ENCODE data around the gene ATP13A2. TPM values are rescaled to one million over a fixed set of nuclear protein-coding genes. Genes with fewer than 3 reads are reported as not detected.
A peak's percentile ranks its signal among the peaks of the same experiment; 100 is the strongest.

ATP13A2 gene
- total RNA-seq, 4 donors from 2014 or later = 42.7 to 62.0 (median 47.3) TPM

DNA sequence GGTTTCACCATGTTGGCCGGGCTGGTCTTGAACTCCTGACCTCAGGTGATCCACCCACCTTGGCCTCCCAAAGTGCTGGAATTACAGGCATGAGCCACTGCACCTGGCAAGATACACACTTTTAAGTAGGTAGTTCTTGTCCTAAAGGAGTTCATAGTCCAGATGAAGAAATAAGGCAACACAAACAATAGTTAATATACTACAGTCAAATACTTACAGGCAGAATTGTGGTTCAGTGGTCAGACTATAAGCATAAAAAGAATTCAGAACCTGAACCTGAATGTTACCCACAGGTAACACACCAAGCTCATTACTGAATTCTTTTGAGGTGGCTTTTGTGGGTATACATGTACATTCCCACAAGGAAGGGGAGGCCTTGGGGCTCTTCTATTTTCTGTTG is 40.3 kb upstream of the ATP13A2 start:
- H3K27me3 ChIP-seq = no peaks in the 10 kb centered on the region
- H3K4me3 ChIP-seq = no peak overlapping the region
- 78% methylated on average over 1 of the region's 1 CpG for WGBS
- no peak for DNase-seq (ENCODE audit: low spot score in 2 of 2)
- no peak overlapping the region for H3K27ac ChIP-seq
- peaks cover 16% of the 10 kb centered on the region for H3K36me3 ChIP-seq
- no peaks in the 10 kb centered on the region for H3K9me3 ChIP-seq
- TF ChIP-seq EP300 (IDR thresholded peaks at IDR 0.05) (no peak), POLR2AphosphoS5 (IDR thresholded peaks at IDR 0.05) (no peak)
- TF ChIP-seq, protein P1, sequence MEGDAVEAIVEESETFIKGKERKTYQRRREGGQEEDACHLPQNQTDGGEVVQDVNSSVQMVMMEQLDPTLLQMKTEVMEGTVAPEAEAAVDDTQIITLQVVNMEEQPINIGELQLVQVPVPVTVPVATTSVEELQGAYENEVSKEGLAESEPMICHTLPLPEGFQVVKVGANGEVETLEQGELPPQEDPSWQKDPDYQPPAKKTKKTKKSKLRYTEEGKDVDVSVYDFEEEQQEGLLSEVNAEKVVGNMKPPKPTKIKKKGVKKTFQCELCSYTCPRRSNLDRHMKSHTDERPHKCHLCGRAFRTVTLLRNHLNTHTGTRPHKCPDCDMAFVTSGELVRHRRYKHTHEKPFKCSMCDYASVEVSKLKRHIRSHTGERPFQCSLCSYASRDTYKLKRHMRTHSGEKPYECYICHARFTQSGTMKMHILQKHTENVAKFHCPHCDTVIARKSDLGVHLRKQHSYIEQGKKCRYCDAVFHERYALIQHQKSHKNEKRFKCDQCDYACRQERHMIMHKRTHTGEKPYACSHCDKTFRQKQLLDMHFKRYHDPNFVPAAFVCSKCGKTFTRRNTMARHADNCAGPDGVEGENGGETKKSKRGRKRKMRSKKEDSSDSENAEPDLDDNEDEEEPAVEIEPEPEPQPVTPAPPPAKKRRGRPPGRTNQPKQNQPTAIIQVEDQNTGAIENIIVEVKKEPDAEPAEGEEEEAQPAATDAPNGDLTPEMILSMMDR (IDR thresholded peaks at IDR 0.05) = no peak
- peaks cover 24% of the 10 kb centered on the region for H3K4me1 ChIP-seq

DNA sequence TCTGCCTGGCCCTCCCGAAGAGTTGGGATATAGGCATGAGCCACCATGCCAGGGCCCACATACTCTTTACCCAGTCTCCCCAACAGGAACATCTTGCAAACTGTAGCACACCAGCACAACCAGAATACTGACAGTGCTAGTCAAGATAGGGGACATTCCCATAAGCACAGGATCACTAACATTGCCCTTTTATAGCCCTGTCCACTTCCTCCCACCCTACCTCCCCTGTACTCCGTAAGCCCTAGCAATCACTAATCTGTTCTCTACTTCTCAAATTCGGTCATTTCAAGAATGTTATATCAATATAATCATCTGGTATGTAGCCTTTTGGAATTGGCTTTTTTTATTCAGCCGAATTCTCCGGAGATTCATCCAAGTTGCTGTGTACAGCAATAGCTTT is 36.2 kb upstream of the ATP13A2 start:
- peaks cover 34% of the 10 kb centered on the region for H3K36me3 ChIP-seq

DNA sequence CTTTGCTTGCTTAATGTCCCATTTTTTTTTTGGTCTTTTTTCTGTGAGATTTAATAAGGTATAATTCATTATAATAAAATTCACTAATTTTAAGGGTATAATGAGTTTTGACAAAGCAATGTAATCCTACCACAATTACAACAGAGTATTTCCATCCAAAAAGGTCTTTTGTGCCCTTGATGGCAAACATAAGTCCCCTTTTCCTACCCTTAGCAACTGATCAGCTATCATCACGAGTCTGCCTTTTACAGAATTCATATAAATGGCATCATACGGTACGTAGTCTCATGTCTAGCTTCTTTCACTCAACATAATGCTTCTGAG is 34.6 kb upstream of the ATP13A2 start:
- Histone ChIP-seq H3K36me3 (peaks cover 40% of the 10 kb centered on the region), H3K4me3 (no peak overlapping the region), H3K4me1 (peaks cover 18% of the 10 kb centered on the region), H3K9me3 (no peaks in the 10 kb centered on the region), H3K27ac (no peak overlapping the region), H3K27me3 (no peaks in the 10 kb centered on the region)
- TF ChIP-seq EP300 (IDR thresholded peaks at IDR 0.05) (no peak), POLR2AphosphoS5 (IDR thresholded peaks at IDR 0.05) (no peak), POLR2A (IDR thresholded peaks at IDR 0.05) (no peak)
- TF ChIP-seq, protein P1 (IDR thresholded peaks at IDR 0.05) = no peak
- WGBS = 55% methylated on average over 3 of the region's 3 CpGs
- DNase-seq (ENCODE audit: low spot score in 2 of 2) = no peak

More for the DNA sequence above, 36.2 kb upstream of the ATP13A2 start:
- WGBS = 88% methylated on average over 5 of the region's 5 CpGs
- Histone ChIP-seq H3K4me3 (no peak overlapping the region), H3K27me3 (no peaks in the 10 kb centered on the region), H3K9me3 (no peaks in the 10 kb centered on the region), H3K4me1 (peaks cover 30% of the 10 kb centered on the region), H3K27ac (no peak overlapping the region)
- DNase-seq (ENCODE audit: low spot score in 2 of 2) = no peak
- TF ChIP-seq, protein P1 (IDR thresholded peaks at IDR 0.05) = no peak
- TF ChIP-seq POLR2A (IDR thresholded peaks at IDR 0.05) (no peak), POLR2AphosphoS5 (IDR thresholded peaks at IDR 0.05) (no peak), EP300 (IDR thresholded peaks at IDR 0.05) (no peak)

DNA sequence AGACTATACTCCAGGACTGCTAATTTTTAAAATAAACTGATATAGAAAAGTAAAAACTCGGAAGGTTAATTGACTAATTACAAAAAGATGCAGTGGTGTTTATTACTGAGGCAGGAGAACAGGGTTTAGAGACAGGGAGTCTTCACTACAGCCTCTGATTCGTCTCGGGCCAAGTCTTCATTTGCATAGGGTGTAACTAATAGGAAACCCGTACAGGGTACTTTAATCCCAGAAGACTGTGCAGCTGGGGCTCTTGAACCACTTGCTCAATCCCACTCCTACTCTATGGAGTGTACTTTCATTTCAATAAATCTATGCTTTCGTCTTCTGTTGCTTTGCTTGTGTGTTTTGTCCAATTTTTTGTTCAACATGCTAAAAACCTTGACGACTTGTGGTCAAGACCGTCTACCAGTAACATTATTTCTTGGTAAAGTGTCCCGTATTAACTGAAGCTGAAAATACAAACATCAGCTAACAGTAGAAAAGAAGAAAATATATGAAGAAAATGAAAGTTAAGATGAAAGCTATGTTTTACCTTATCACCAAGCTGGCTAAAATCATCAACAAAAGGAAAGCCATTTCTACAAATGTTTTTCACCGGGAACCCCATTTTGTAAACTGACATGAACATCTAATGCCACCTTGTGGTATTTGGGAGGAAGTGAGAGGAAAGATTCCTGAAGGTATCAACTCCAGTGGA is 34.1 kb upstream of the ATP13A2 start:
- TF ChIP-seq, protein P1 (IDR thresholded peaks at IDR 0.05) = peak; percentile 68
- no peak for TF ChIP-seq EP300 (IDR thresholded peaks at IDR 0.05)
- TF ChIP-seq POLR2AphosphoS5 (IDR thresholded peaks at IDR 0.05) = no peak
- Histone ChIP-seq H3K36me3 (peaks cover 41% of the 10 kb centered on the region), H3K9me3 (no peaks in the 10 kb centered on the region), H3K4me1 (peaks cover 15% of the 10 kb centered on the region), H3K27me3 (no peaks in the 10 kb centered on the region), H3K27ac (peak overlapping the region; percentile 1), H3K4me3 (peak overlapping the region; percentile 33)
- 24% methylated on average over 9 of the region's 9 CpGs for WGBS
- no peak for DNase-seq (ENCODE audit: low spot score in 2 of 2)

DNA sequence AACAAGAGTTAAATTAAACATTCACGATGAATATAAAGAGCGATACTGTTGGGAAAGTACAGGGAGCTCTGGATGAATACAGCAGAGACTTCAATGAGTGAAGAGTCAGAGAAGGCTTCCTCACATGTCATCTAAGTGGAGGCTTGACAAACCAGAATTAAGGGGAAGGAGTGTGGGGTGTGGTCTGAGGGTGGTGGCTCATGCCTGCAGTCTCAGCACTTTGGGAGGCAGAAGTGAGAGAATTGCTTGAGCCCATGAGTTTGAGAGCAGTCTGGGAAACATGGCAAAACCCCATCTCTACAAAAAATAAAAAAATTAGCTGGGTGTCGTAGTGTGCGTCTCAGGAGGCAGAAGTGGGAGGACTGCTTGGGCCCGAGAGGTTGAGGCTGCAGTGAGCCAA is 33.4 kb upstream of the ATP13A2 start:
- 64% methylated on average over 5 of the region's 5 CpGs for WGBS
- Histone ChIP-seq H3K27ac (peak overlapping the region; percentile 1), H3K27me3 (no peaks in the 10 kb centered on the region), H3K4me1 (peaks cover 15% of the 10 kb centered on the region), H3K9me3 (no peaks in the 10 kb centered on the region), H3K36me3 (peaks cover 47% of the 10 kb centered on the region), H3K4me3 (no peak overlapping the region)
- no peak for DNase-seq (ENCODE audit: low spot score in 2 of 2)
- TF ChIP-seq, protein P1 (IDR thresholded peaks at IDR 0.05) = no peak
- TF ChIP-seq EP300 (IDR thresholded peaks at IDR 0.05) = no peak
- no peak for TF ChIP-seq POLR2AphosphoS5 (IDR thresholded peaks at IDR 0.05)
- TF ChIP-seq POLR2A (IDR thresholded peaks at IDR 0.05) = no peak
